Transverse colon (tissue), 4 donors: ENCODE results near the gene PRODH2. TPM values are rescaled to one million over a fixed set of nuclear protein-coding genes. Genes with fewer than 3 reads are reported as not detected.

Experiments
- DNase-seq: peaks from one replicate; pipeline ENCODE4 v3.0.0-alpha.2; 2019
- H3K27ac ChIP-seq, 4 donors: fragments of 200-600 bp; sonication (generic); 2 replicates each; pipeline ENCODE4 v1.5.1; 2016 to 2018; ENCODE audit warnings: inconsistent platforms in 4 of 4
- H3K27me3 ChIP-seq: fragments of 200-600 bp; sonication (generic); 2 replicates; pipeline ENCODE4 v1.5.1; 2017; ENCODE audit warnings: inconsistent platforms
- H3K36me3 ChIP-seq, 4 donors: fragments of 200-600 bp; sonication (generic); 2 replicates each; pipeline ENCODE4 v1.5.1; 2017 to 2019; ENCODE audit warnings: inconsistent platforms in 4 of 4
- H3K4me1 ChIP-seq, 4 donors: fragments of 200-600 bp; sonication (generic); 2 replicates each; pipeline ENCODE4 v1.5.1; 2017 to 2020; ENCODE audit warnings: inconsistent platforms in 4 of 4
- H3K4me3 ChIP-seq, 4 donors: fragments of 200-600 bp; sonication (generic); 1 replicate in 1 of 4; 2 replicates in 3 of 4; pipeline versions ENCODE4 v1.5.1 to v1.6.1; 2017 to 2019; ENCODE audit warnings: inconsistent platforms in 4 of 4
- H3K9me3 ChIP-seq, 2 donors: fragments of 200-600 bp; sonication (generic); 2 replicates each; pipeline ENCODE4 v1.5.1; 2017 to 2019; ENCODE audit warnings: inconsistent platforms in 2 of 2
- CTCF ChIP-seq, 5 experiments: fragments of 200-600 bp in 3 of 5; fragments of 450-650 bp in 2 of 5; sonication (generic) in 3 of 5; IDR thresholded peaks; 1 replicate in 2 of 5; 2 replicates in 3 of 5; pipeline ENCODE4 v1.5.1; 2016 to 2017; ENCODE audit warnings: antibody characterized with exemption in 5 of 5, inconsistent platforms in 3 of 5, mild to moderate bottlenecking in 2 of 5, moderate library complexity in 1 of 5
- EP300 ChIP-seq: sonication (generic); formaldehyde crosslinking; IDR thresholded peaks from one replicate; pipeline ENCODE4 v1.6.1; 2017; ENCODE audit warnings: antibody characterized with exemption, low read depth
- POLR2A ChIP-seq: fragments of 450-650 bp; IDR thresholded peaks from one replicate; pipeline ENCODE4 v1.6.1; 2016; ENCODE audit warnings: antibody characterized with exemption, mild to moderate bottlenecking, moderate library complexity
- POLR2AphosphoS5 ChIP-seq, 3 donors: sonication (generic); formaldehyde crosslinking; IDR thresholded peaks; one replicate each; pipeline ENCODE4 v1.6.1; 2016; ENCODE audit warnings: antibody characterized with exemption in 3 of 3
- WGBS, 2 donors: methylation state at CpG; one replicate each; pipeline ENCODE4 v1.1.5; 2018; ENCODE audit warnings: low coverage in 1 of 2; 5-methylcytosine and 5-hydroxymethylcytosine counted together
- in situ Hi-C, 4 donors: fragments of 200-750 bp; cut with MboI; loops; one replicate each; pipeline versions ENCODE4 v1.15.0 to v1.15.1; 2017; ENCODE audit warnings: low sequenced_read_pairs in 3 of 4, low pct_ligation_motif_present in 1 of 4, low pct_unique_long_range_greater_than_20kb in 1 of 4
- intact Hi-C: fragments of 100-400 bp; cut with DNase I; formaldehyde crosslinking; loops from one replicate; pipeline ENCODE4 v1.15.1; 2023; ENCODE audit warnings: low total_unique reads
- total RNA-seq, 4 donors: library from RNA; depleted of rRNA; stranded (reverse); fragments of >200 nt; gene quantifications; one replicate each; pipeline ENCODE4 v1.1.0, GENCODE V29; 2016

PRODH2 gene
- total RNA-seq, 4 donors from 2014 or later, result not detected

DNA sequence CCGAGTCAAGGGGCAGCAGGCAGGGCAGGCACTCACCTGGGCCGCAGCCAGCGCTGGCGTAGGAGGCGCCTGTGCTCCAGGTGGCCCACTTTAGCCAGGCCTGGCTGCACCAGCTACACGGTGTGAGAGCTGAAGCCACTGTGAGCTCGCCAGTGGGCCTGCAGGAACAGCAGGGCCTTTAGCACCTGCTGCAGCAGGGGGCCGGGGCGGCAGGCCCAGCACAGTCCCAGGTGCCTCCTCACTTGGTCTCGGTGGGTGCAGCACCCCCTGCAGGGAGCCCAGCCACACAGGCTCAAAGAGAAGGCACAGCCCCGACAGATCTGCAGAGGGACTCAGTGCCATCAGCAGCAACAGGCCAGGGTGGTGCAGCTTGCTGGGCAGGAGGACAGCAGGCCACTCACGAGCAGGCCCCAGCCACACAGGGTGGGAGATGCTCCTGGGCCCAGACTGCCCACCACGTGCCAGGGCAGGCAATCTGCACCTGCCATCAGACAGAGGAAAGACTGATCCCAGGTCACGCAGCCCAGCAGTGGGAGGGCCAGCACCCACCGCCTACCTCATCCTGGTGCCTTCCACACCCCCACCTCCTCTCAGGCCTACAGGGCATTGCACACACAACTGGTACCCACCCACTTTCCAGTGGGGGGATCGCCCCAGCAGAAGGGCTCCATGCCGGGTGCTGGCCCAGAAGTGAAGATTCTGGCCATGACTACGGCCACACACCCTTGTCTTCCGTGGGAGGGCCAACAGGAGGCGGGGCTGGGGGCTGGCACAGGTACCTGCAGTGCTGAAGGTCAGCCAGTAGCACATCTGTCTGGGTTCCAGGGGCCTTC is 21.4 kb downstream of the PRODH2 start:
- Histone ChIP-seq H3K9me3 (no peaks in the 10 kb centered on the region), H3K27me3 (peaks cover 4% of the 10 kb centered on the region), H3K36me3 (no peaks in the 10 kb centered on the region), H3K4me3 (no peak overlapping the region), H3K4me1 (no peaks in the 10 kb centered on the region), H3K27ac (no peak overlapping the region)
- no peak for TF ChIP-seq CTCF (IDR thresholded peaks at IDR 0.05)
- no peak for TF ChIP-seq POLR2A
- no peak for TF ChIP-seq EP300
- TF ChIP-seq POLR2AphosphoS5 (IDR thresholded peaks at IDR 0.05), result no peak
- no peak for DNase-seq
- 67% methylated on average over 13 of the region's 20 CpGs; no CpG with 5 or more reads in 1 of the 2 donors for WGBS, 2 donors
- intact Hi-C loops, result no loop called here
- in situ Hi-C loops, result no loop called here

- H3K4me1 ChIP-seq, result no peaks in the 10 kb centered on the region
- TF ChIP-seq POLR2AphosphoS5 (IDR thresholded peaks at IDR 0.05) (no peak), EP300 (no peak), POLR2A (no peak), CTCF (IDR thresholded peaks at IDR 0.05) (no peak)
- H3K4me3 ChIP-seq, result no peak overlapping the region
- in situ Hi-C loops (no loop called here), intact Hi-C loops (no loop called here)
- H3K27me3 ChIP-seq, result no peaks in the 10 kb centered on the region
- DNase-seq, result no peak
- no peaks in the 10 kb centered on the region for H3K9me3 ChIP-seq
- 85% methylated on average over 9 of the region's 19 CpGs; no CpG with 5 or more reads in 1 of the 2 donors for WGBS, 2 donors
- no peaks in the 10 kb centered on the region for H3K36me3 ChIP-seq
- no peak overlapping the region for H3K27ac ChIP-seq
Observed at GRCh38 chr19:35789978-35790944, 22.4 kb downstream of the PRODH2 start.

DNA sequence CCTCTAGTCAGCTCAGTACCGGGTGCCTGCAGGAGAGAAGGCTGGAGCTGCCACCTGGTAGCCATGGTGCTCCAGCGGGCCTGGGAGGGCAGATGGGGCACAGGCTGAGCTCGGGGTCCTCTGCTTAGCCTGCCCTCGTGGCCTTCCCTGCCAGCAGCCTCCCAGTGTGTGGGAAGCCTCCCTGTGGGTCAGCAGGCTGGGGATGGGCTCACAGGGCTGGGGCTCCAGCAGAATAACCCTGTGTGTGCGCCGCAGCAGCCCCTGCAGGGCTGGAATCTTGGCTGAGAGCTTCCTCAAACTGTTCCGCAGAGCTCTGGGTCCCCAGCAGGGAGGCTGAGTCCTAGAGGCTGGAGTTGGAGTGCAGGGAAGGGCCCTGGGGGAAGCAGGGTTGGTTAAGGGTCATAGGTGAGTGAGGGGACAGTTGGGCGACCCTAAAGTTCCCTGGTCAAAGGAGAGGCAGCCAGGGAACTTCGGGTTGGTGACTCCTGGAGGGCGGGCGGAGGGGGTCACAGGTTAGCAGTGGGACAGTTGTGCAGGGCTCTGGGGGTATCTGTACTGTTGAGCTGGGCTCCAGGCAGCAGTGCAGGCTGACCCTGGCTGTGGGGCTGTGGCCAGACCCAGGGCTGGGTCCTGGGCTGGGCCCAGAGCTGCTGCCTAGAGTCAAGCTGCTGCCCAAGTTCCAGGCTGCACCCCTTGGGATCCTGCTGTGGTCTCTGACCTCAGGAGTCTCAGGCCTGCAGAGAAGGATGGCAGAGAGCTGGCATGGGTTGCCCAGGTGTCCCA is 23.3 kb downstream of the PRODH2 start:
- no peak for TF ChIP-seq CTCF (IDR thresholded peaks at IDR 0.05)
- no peak for TF ChIP-seq POLR2A
- TF ChIP-seq POLR2AphosphoS5 (IDR thresholded peaks at IDR 0.05), result no peak
- TF ChIP-seq EP300, result no peak
- no peak for DNase-seq
- WGBS, 2 donors, result 75% methylated on average over 10 of the region's 11 CpGs; no CpG with 5 or more reads in 1 of the 2 donors
- Histone ChIP-seq H3K27me3 (no peaks in the 10 kb centered on the region), H3K27ac (no peak overlapping the region), H3K9me3 (no peaks in the 10 kb centered on the region), H3K4me1 (no peaks in the 10 kb centered on the region), H3K36me3 (no peaks in the 10 kb centered on the region), H3K4me3 (no peak overlapping the region)
- in situ Hi-C loops (no loop called here), intact Hi-C loops (no loop called here)
